Testis (tissue), 3 donors: Measurements from ENCODE around the gene NDST3. TPM values are rescaled to one million over a fixed set of nuclear protein-coding genes. Genes with fewer than 3 reads are reported as not detected.
A peak's percentile ranks its signal among the peaks of the same experiment; 100 is the strongest.

Experiments used
- DNase-seq: peaks from one replicate; pipeline ENCODE4 v3.0.0-alpha.2; 2019
- H3K27ac ChIP-seq, 2 donors: fragments of 200-600 bp; sonication (generic); one replicate each; pipeline ENCODE4 v1.5.1; 2019
- H3K27me3 ChIP-seq: fragments of 200-600 bp; sonication (generic); one replicate; pipeline ENCODE4 v1.5.1; 2019
- H3K36me3 ChIP-seq: fragments of 200-600 bp; sonication (generic); one replicate; pipeline ENCODE4 v1.5.1; 2017; ENCODE audit warnings: low read depth; ENCODE audit errors: missing control alignments
- H3K4me1 ChIP-seq: fragments of 200-600 bp; sonication (generic); one replicate; pipeline ENCODE4 v1.5.1; 2019
- H3K4me3 ChIP-seq, 2 donors: fragments of 200-600 bp; sonication (generic); one replicate each; pipeline ENCODE4 v1.5.1; 2017 to 2019
- H3K9me3 ChIP-seq: fragments of 200-600 bp; sonication (generic); one replicate; pipeline ENCODE4 v1.5.1; 2017
- CTCF ChIP-seq, 3 experiments: fragments of 450-650 bp in 2 of 3; fragments of 200-600 bp in 1 of 3; sonication (generic) in 1 of 3; IDR thresholded peaks; one replicate each; pipeline ENCODE4 v1.5.1; 2016 to 2019; ENCODE audit warnings: antibody characterized with exemption in 3 of 3, mild to moderate bottlenecking in 2 of 3, moderate library complexity in 1 of 3
- POLR2A ChIP-seq: fragments of 450-650 bp; IDR thresholded peaks from one replicate; pipeline ENCODE4 v1.6.1; 2017; ENCODE audit warnings: antibody characterized with exemption, mild to moderate bottlenecking, moderate library complexity
- WGBS, 2 donors: methylation state at CpG; one replicate each; pipeline ENCODE4 v1.1.5; 2018; 5-methylcytosine and 5-hydroxymethylcytosine counted together
- intact Hi-C: fragments of 100-400 bp; cut with DNase I; formaldehyde crosslinking; loops from one replicate; pipeline ENCODE4 v1.15.1; 2023; ENCODE audit warnings: low total_unique reads
- polyA plus RNA-seq: library from polyadenylated mRNA; stranded (reverse); fragments of 350-450 nt; fragmentation: Illumina TruSeq; extraction: RNeasy Lipid Tissue Mini Kit (QIAGEN cat#74804); gene quantifications from one replicate; pipeline ENCODE4 v1.2.3, GENCODE V29; 2014; ENCODE audit warnings: low read depth, low replicate concordance; ENCODE audit not compliant: insufficient read depth
- total RNA-seq, 2 donors: library from RNA; depleted of rRNA; stranded (reverse); fragments of >200 nt; gene quantifications; one replicate each; pipeline ENCODE4 v1.2.3, GENCODE V29; 2016

NDST3 gene
- total and polyA plus RNA-seq, 3 donors from 2014 or later, result 0.11 to 0.50 (median 0.47) TPM

GRCh38 chr4:118029224-118029623 is 5.1 kb upstream of the NDST3 start:
- no peak for TF ChIP-seq POLR2A
- no peak for TF ChIP-seq CTCF (IDR thresholded peaks at IDR 0.05)
- intact Hi-C loops, result no loop called here
- Histone ChIP-seq H3K4me1 (no peaks in the 10 kb centered on the region), H3K4me3 (no peak overlapping the region), H3K36me3 (no peaks in the 10 kb centered on the region), H3K9me3 (no peaks in the 10 kb centered on the region), H3K27ac (no peak overlapping the region), H3K27me3 (no peaks in the 10 kb centered on the region)
- WGBS, 2 donors, result 86 to 92% methylated on average over 1 of the region's 1 CpG
- no peak for DNase-seq

GRCh38 chr4:118032691-118033090 is 1.6 kb upstream of the NDST3 start:
- TF ChIP-seq CTCF (IDR thresholded peaks at IDR 0.05) (no peak), POLR2A (no peak)
- 50 to 60% methylated on average over 2 of the region's 2 CpGs for WGBS, 2 donors
- Histone ChIP-seq H3K27ac (no peak overlapping the region), H3K4me1 (no peaks in the 10 kb centered on the region), H3K27me3 (no peaks in the 10 kb centered on the region), H3K36me3 (no peaks in the 10 kb centered on the region), H3K9me3 (no peaks in the 10 kb centered on the region), H3K4me3 (peak overlapping the region in 1 of 2 donors; percentile 46)
- no peak for DNase-seq
- intact Hi-C loops, result no loop called here

DNA sequence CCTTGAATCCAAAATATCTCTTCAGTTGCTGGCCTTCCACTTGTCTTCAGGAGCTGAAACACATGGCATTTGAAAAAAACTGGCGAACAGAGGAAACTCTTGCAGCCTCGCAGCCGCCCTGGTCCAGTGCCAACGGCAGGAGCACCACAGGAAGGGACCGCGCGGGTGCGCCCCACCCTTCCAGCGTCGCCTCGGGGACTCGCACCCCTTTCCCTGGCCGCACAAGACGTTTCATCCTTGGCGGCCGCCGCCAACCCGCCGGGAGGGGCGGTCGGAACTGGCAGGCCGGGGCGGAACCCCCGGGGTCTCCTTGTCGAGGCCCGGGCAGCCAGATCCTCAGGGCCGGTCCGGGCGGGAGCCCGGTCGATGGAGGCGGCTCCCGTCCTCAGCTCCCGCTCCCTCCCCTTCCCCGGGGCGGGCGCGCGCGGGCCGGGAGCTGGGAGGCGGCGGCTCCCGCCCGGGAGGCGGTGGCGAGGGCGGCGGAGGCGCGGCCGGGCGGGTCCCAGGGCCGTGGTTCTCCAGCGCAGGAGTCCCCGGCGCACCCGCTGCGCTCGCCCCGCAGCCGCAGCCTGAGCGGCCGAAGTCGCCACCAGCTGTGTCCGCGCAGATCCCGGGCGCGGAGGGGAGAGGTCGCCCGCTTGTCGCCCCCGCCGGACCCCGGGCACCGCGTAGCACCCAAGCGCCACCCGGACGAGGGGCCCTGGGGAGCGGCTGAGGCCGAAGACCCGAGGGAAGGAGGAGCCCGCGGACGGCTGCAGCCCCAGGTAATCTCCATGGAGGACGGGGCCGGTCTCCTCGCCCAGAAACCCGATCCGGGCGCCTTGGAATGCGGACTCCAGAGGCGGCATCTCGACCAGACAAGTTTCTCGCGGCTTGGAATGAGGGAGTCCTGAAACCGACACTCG is 886 bp upstream of the NDST3 start:
- intact Hi-C loops, result no loop called here
- Histone ChIP-seq H3K36me3 (no peaks in the 10 kb centered on the region), H3K4me3 (peak overlapping the region; percentile 46 to 54), H3K27ac (no peak overlapping the region), H3K27me3 (no peaks in the 10 kb centered on the region), H3K4me1 (no peaks in the 10 kb centered on the region), H3K9me3 (no peaks in the 10 kb centered on the region)
- WGBS, 2 donors, result 1 to 2% methylated on average over 31 to 65 of the region's 100 CpGs
- peak; percentile 74 for DNase-seq
- TF ChIP-seq POLR2A (no peak), CTCF (IDR thresholded peaks at IDR 0.05) (no peak)

GRCh38 chr4:118035309-118035708 is 1.0 kb downstream of the NDST3 start:
- no peak for DNase-seq
- Histone ChIP-seq H3K36me3 (no peaks in the 10 kb centered on the region), H3K27ac (no peak overlapping the region), H3K27me3 (no peaks in the 10 kb centered on the region), H3K9me3 (no peaks in the 10 kb centered on the region), H3K4me1 (no peaks in the 10 kb centered on the region), H3K4me3 (no peak overlapping the region)
- no peak for TF ChIP-seq CTCF (IDR thresholded peaks at IDR 0.05)
- TF ChIP-seq POLR2A, result no peak
- intact Hi-C loops, result no loop called here
- WGBS, 2 donors, result 84 to 85% methylated on average over 1 of the region's 1 CpG

DNA sequence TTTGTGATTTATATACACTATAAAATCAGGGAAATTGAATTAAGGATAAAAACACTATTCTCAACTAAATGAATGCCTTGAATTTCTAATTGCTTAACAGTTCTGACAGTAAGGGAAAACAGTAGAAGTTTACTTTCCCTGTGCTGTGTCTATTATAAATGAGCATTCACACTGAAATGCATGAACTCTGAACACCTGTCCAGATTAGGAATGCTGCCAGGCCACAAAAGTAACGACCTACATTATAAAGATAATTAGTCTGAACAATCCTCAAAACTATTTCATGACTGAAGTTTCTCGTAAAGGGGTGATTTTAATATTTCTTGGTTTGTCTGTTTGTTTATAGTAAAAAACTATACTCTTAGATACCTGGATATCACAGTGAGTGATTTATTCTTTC is 2.0 kb downstream of the NDST3 start:
- Histone ChIP-seq H3K4me3 (no peak overlapping the region), H3K4me1 (no peaks in the 10 kb centered on the region), H3K36me3 (no peaks in the 10 kb centered on the region), H3K27me3 (no peaks in the 10 kb centered on the region), H3K9me3 (no peaks in the 10 kb centered on the region), H3K27ac (no peak overlapping the region)
- WGBS, 2 donors, result 72 to 76% methylated on average over 2 of the region's 2 CpGs
- TF ChIP-seq CTCF (IDR thresholded peaks at IDR 0.05), result no peak
- TF ChIP-seq POLR2A, result no peak
- intact Hi-C loops, result no loop called here
- no peak for DNase-seq
